Lung (tissue), 12 donors: ENCODE results near the gene PDXP. TPM values are rescaled to one million over a fixed set of nuclear protein-coding genes. Genes with fewer than 3 reads are reported as not detected.
A peak's percentile ranks its signal among the peaks of the same experiment; 100 is the strongest.
"Not testable (repeated sequence)": the region's sequence is repeated elsewhere in the genome, so short reads cannot be mapped to it uniquely, and the experiment has no call there.

Experiments
- ATAC-seq: fragments of 200-7000 bp; cut with Tn5 transposase; one replicate; pipeline ENCODE4 v1.9.1; 2020; ENCODE audit warnings: moderate number of reproducible peaks; ENCODE audit not compliant: insufficient read depth, low FRiP score
- DNase-seq, 3 donors: peaks; one replicate each; pipeline ENCODE4 v3.0.0-alpha.2; 2013 to 2017
- H3K27ac ChIP-seq, 2 donors: one replicate each; pipeline ENCODE4 v1.5.1; 2013; ENCODE audit warnings: mild to moderate bottlenecking in 2 of 2, moderate library complexity in 2 of 2, control low read depth in 1 of 2, inconsistent platforms in 1 of 2, low read depth in 1 of 2, low read length in 1 of 2
- H3K27me3 ChIP-seq, 3 donors: one replicate each; pipeline ENCODE4 v1.5.1; 2013; ENCODE audit warnings: low read length in 2 of 3; ENCODE audit not compliant: control insufficient read depth in 3 of 3, insufficient read depth in 3 of 3
- H3K36me3 ChIP-seq, 4 donors: one replicate each; pipeline ENCODE4 v1.5.1; 2013; ENCODE audit warnings: low read length in 4 of 4, mild to moderate bottlenecking in 1 of 4, moderate library complexity in 1 of 4; ENCODE audit not compliant: control insufficient read depth in 4 of 4, insufficient read depth in 4 of 4
- H3K4me1 ChIP-seq, 5 donors: one replicate each; pipeline ENCODE4 v1.5.1; 2013; ENCODE audit warnings: low read length in 5 of 5, mild to moderate bottlenecking in 2 of 5, moderate library complexity in 1 of 5; ENCODE audit not compliant: control insufficient read depth in 5 of 5, insufficient read depth in 5 of 5
- H3K4me3 ChIP-seq: one replicate; pipeline ENCODE4 v1.5.1; 2013; ENCODE audit warnings: mild to moderate bottlenecking, control low read depth, moderate library complexity
- H3K9ac ChIP-seq, 2 donors: one replicate each; pipeline ENCODE4 v1.5.1; 2013; ENCODE audit warnings: low read length in 2 of 2, control low read depth in 1 of 2; ENCODE audit not compliant: insufficient read depth in 1 of 2
- H3K9me3 ChIP-seq, 4 donors: one replicate each; pipeline ENCODE4 v1.5.1; 2013; ENCODE audit warnings: low read length in 3 of 4, mild to moderate bottlenecking in 1 of 4, moderate library complexity in 1 of 4; ENCODE audit not compliant: control insufficient read depth in 4 of 4, insufficient read depth in 3 of 4
- CTCF ChIP-seq: IDR thresholded peaks from 2 replicates; pipeline ENCODE4 v1.5.1; 2012; ENCODE audit warnings: mild to moderate bottlenecking; ENCODE audit errors: control extremely low read depth, extremely low read depth
- WGBS, 2 donors: extraction: QIAGEN DNeasy Blood & Tissue Kit; methylation state at CpG; one replicate each; pipeline ENCODE4 v1.1.7; 2013; 5-methylcytosine and 5-hydroxymethylcytosine counted together
- polyA plus RNA-seq, 2 donors: library from polyadenylated mRNA; stranded (reverse); fragments of 200-250 nt; gene quantifications; one replicate each; pipeline ENCODE4 v1.2.1, GENCODE V29; 2013
- total RNA-seq, 2 donors: library from RNA; depleted of rRNA in 1 of 2; stranded (reverse); fragments of >200 nt in 1 of 2; gene quantifications; one replicate each; pipeline ENCODE4 v1.2.1, GENCODE V29; 2014 to 2021
- donor health status: control.
- donor health status: control.
- donor health status: Bipolar disorder and iron deficiency.
- donor health status: healthy.
- donor health status: DM: yes; HTN: yes; CAD: no.

PDXP gene
- total and polyA plus RNA-seq, 4 donors, result 4.4 to 7.4 (median 6.5) TPM

- Histone ChIP-seq H3K27me3 (no peaks in the 10 kb centered on the region), H3K4me3 (no peak overlapping the region), H3K9ac (no peak overlapping the region), H3K9me3 (no peaks in the 10 kb centered on the region), H3K36me3 (peaks cover 11 to 49% (median 15%) of the 10 kb centered on the region in 4 donors), H3K27ac (no peak overlapping the region), H3K4me1 (peaks cover 0 to 9% (median 4%) of the 10 kb centered on the region in 5 donors)
- 94% methylated on average over 7 of the region's 7 CpGs for WGBS, 2 donors
- TF ChIP-seq CTCF, result no peak
- no peak for ATAC-seq
- DNase-seq, result no peak
Measured at GRCh38 chr22:37690407-37690806, 31.9 kb downstream of the PDXP start.

GRCh38 chr22:37690901-37691504, 32.5 kb downstream of the PDXP start:
- Histone ChIP-seq H3K36me3 (peaks cover 11 to 49% (median 15%) of the 10 kb centered on the region in 4 donors), H3K4me3 (no peak overlapping the region), H3K9ac (no peak overlapping the region), H3K27me3 (no peaks in the 10 kb centered on the region), H3K27ac (no peak overlapping the region), H3K4me1 (peaks cover 0 to 7% (median 4%) of the 10 kb centered on the region in 5 donors), H3K9me3 (no peaks in the 10 kb centered on the region)
- ATAC-seq, result no peak
- no peak for DNase-seq
- no peak for TF ChIP-seq CTCF
- WGBS, 2 donors, result 96% methylated on average over 18 of the region's 18 CpGs

GRCh38 chr22:37692627-37693285, 34.2 kb downstream of the PDXP start:
- TF ChIP-seq CTCF, result no peak
- no peak for DNase-seq
- Histone ChIP-seq H3K27me3 (no peaks in the 10 kb centered on the region), H3K27ac (no peak overlapping the region), H3K9me3 (no peaks in the 10 kb centered on the region), H3K36me3 (peaks cover 11 to 49% (median 15%) of the 10 kb centered on the region in 4 donors), H3K4me3 (no peak overlapping the region), H3K4me1 (peaks cover 0 to 16% (median 2%) of the 10 kb centered on the region in 5 donors), H3K9ac (no peak overlapping the region)
- no peak for ATAC-seq
- 93 to 94% methylated on average over 15 of the region's 15 CpGs for WGBS, 2 donors

GRCh38 chr22:37694131-37694530, 35.6 kb downstream of the PDXP start:
- H3K27ac ChIP-seq, H3K27me3 ChIP-seq, H3K4me3 ChIP-seq, ATAC-seq, H3K9me3 ChIP-seq, H3K9ac ChIP-seq, DNase-seq: not testable (repeated sequence)
- WGBS, 2 donors, result 98 to 99% methylated on average over 7 of the region's 7 CpGs
- Histone ChIP-seq H3K36me3 (peaks cover 5 to 37% (median 11%) of the 10 kb centered on the region in 4 donors), H3K4me1 (peaks cover 0 to 16% (median 2%) of the 10 kb centered on the region in 5 donors)

- not testable (repeated sequence) for H3K4me3 ChIP-seq, H3K27ac ChIP-seq, ATAC-seq, H3K27me3 ChIP-seq, DNase-seq, H3K9me3 ChIP-seq
- peak overlapping the region in 1 of 2 donors; percentile 32 for H3K9ac ChIP-seq
- H3K36me3 ChIP-seq, result peaks cover 3 to 25% (median 9%) of the 10 kb centered on the region in 4 donors
- H3K4me1 ChIP-seq, result peaks cover 0 to 16% (median 2%) of the 10 kb centered on the region in 5 donors
- WGBS, 2 donors, result 26 to 34% methylated on average over 12 to 13 of the region's 13 CpGs
Measured at GRCh38 chr22:37696260-37696656, 37.7 kb downstream of the PDXP start.
